K562 (cell line): ENCODE measurements around the gene HP1BP3.

Experiments used
- E2F3 ChIP-seq: fragments of 250-450 bp; sonication (Bioruptor Pico); IDR thresholded peaks from 2 replicates; pipeline ENCODE4 v1.4.0; 2020; ENCODE audit warnings: mild to moderate bottlenecking
- EP300 ChIP-seq: IDR thresholded peaks from 2 replicates; pipeline ENCODE4 v1.6.1; 2012; ENCODE audit warnings: low read length, improper control_type of control experiment
- ESRRA ChIP-seq: fragments of 450-650 bp; IDR thresholded peaks from 2 replicates; pipeline ENCODE4 v1.6.1; 2014; ENCODE audit warnings: low read depth, mild to moderate bottlenecking, moderate library complexity, borderline replicate concordance
- HDAC3 ChIP-seq: fragments of 450-650 bp; IDR thresholded peaks from 2 replicates; pipeline ENCODE4 v1.6.1; 2018; ENCODE audit warnings: borderline replicate concordance, mild to moderate bottlenecking, moderate library complexity; ENCODE audit not compliant: partially characterized antibody
- KLF16 ChIP-seq: IDR thresholded peaks from 2 replicates; pipeline ENCODE4 v1.6.1; 2016; ENCODE audit warnings: antibody characterized with exemption
- POLR3G ChIP-seq: IDR thresholded peaks from 2 replicates; pipeline ENCODE4 v1.6.1; 2011; ENCODE audit not compliant: insufficient read length, insufficient replicate concordance; ENCODE audit errors: extremely low read depth
- RNF2 ChIP-seq: sonication (generic); IDR thresholded peaks from 2 replicates; pipeline ENCODE4 v1.6.1; 2016
- SIN3A ChIP-seq, 2 experiments: fragments of 150-350 bp in 1 of 2; IDR thresholded peaks; 2 replicates each; pipeline ENCODE4 v1.6.1; 2011 to 2016; ENCODE audit warnings: borderline replicate concordance in 2 of 2, low read depth in 2 of 2, low read length in 2 of 2, mild to moderate bottlenecking in 2 of 2, moderate library complexity in 2 of 2; ENCODE audit not compliant: control insufficient read depth in 1 of 2
- TAF1 ChIP-seq: IDR thresholded peaks from 2 replicates; pipeline ENCODE4 v1.6.1; 2011; ENCODE audit warnings: mild to moderate bottlenecking, low read length, moderate library complexity; ENCODE audit not compliant: insufficient read depth, control insufficient read depth, severe bottlenecking; ENCODE audit errors: extremely low read depth
- TCF7 ChIP-seq: sonication (generic); IDR thresholded peaks from 2 replicates; pipeline ENCODE4 v1.6.1; 2016; ENCODE audit warnings: antibody characterized with exemption, borderline replicate concordance
- ZNF274 ChIP-seq: IDR thresholded peaks from 2 replicates; pipeline ENCODE4 v1.6.1; 2011; ENCODE audit warnings: low read depth, mild to moderate bottlenecking, low read length, moderate library complexity, borderline replicate concordance
- TF ChIP-seq, protein P1 (sequence below), 3 experiments: IDR thresholded peaks in 2 of 3; conservative IDR thresholded peaks in 1 of 3; 2 replicates each; pipeline ENCODE4 v1.5.1; 2011 to 2012; ENCODE audit warnings: low read length in 3 of 3, mild to moderate bottlenecking in 3 of 3, control low read depth in 2 of 3, improper control_type of control experiment in 1 of 3, inconsistent platforms in 1 of 3, low read depth in 1 of 3, mixed read lengths in 1 of 3, moderate library complexity in 1 of 3; ENCODE audit not compliant: insufficient read depth in 2 of 3
- TF ChIP-seq, protein P2 (sequence below), 2 experiments: fragments of 450-650 bp in 1 of 2; sonication (generic) in 1 of 2; formaldehyde crosslinking in 1 of 2; IDR thresholded peaks; 2 replicates each; pipeline versions ENCODE4 v1.7.1 to v1.9.0; 2016 to 2022; ENCODE audit warnings: inconsistent platforms in 1 of 2, mild to moderate bottlenecking in 1 of 2, missing genetic modification reagents in 1 of 2
- TF ChIP-seq, protein P3 (sequence below): fragments of 450-650 bp; formaldehyde crosslinking; IDR thresholded peaks from 2 replicates; pipeline ENCODE4 v1.4.0; 2020; ENCODE audit warnings: mild to moderate bottlenecking, mixed read lengths

DNA sequence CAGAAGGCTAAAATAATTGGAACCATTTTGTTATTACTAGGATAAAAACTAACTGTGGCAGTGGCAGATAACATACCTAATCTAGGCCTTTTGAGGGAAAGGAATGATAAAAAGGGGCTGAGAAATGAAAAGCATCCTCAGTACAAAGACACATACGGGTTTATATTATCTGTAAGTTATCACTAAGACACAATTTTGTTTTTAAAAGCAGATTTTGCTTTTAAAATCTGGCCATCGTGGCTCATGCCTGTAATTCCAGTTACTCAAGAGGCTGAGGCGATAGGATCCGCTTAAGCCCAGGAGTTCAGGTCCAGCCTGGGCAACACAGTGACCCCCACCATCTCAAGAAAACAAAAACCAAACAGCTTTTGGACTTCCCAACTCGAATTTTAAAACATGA lies 24.8 kb upstream of the HP1BP3 start:
- TF ChIP-seq E2F3 (CRISPR knock-in tag) (no peak), SIN3A (IDR thresholded peaks at IDR 0.05; ENCODE audit: borderline replicate concordance in 2 of 2, control insufficient read depth in 1 of 2, low read depth in 2 of 2, low read length in 2 of 2) (no peak), EP300 (no peak), ZNF274 (no peak), TAF1 (no peak), ESRRA (no peak), TCF7 (no peak), HDAC3 (no peak), POLR3G (no peak), RNF2 (no peak), KLF16 (no peak)
- TF ChIP-seq, protein P1, sequence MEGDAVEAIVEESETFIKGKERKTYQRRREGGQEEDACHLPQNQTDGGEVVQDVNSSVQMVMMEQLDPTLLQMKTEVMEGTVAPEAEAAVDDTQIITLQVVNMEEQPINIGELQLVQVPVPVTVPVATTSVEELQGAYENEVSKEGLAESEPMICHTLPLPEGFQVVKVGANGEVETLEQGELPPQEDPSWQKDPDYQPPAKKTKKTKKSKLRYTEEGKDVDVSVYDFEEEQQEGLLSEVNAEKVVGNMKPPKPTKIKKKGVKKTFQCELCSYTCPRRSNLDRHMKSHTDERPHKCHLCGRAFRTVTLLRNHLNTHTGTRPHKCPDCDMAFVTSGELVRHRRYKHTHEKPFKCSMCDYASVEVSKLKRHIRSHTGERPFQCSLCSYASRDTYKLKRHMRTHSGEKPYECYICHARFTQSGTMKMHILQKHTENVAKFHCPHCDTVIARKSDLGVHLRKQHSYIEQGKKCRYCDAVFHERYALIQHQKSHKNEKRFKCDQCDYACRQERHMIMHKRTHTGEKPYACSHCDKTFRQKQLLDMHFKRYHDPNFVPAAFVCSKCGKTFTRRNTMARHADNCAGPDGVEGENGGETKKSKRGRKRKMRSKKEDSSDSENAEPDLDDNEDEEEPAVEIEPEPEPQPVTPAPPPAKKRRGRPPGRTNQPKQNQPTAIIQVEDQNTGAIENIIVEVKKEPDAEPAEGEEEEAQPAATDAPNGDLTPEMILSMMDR (IDR thresholded peaks at IDR 0.05 in 2 of 3, conservative IDR thresholded peaks at IDR 0.05 in 1 of 3; ENCODE audit: insufficient read depth in 2 of 3, low read depth in 1 of 3, low read length in 3 of 3), result no peak
- TF ChIP-seq, protein P2, sequence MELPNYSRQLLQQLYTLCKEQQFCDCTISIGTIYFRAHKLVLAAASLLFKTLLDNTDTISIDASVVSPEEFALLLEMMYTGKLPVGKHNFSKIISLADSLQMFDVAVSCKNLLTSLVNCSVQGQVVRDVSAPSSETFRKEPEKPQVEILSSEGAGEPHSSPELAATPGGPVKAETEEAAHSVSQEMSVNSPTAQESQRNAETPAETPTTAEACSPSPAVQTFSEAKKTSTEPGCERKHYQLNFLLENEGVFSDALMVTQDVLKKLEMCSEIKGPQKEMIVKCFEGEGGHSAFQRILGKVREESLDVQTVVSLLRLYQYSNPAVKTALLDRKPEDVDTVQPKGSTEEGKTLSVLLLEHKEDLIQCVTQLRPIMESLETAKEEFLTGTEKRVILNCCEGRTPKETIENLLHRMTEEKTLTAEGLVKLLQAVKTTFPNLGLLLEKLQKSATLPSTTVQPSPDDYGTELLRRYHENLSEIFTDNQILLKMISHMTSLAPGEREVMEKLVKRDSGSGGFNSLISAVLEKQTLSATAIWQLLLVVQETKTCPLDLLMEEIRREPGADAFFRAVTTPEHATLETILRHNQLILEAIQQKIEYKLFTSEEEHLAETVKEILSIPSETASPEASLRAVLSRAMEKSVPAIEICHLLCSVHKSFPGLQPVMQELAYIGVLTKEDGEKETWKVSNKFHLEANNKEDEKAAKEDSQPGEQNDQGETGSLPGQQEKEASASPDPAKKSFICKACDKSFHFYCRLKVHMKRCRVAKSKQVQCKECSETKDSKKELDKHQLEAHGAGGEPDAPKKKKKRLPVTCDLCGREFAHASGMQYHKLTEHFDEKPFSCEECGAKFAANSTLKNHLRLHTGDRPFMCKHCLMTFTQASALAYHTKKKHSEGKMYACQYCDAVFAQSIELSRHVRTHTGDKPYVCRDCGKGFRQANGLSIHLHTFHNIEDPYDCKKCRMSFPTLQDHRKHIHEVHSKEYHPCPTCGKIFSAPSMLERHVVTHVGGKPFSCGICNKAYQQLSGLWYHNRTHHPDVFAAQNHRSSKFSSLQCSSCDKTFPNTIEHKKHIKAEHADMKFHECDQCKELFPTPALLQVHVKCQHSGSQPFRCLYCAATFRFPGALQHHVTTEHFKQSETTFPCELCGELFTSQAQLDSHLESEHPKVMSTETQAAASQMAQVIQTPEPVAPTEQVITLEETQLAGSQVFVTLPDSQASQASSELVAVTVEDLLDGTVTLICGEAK (IDR thresholded peaks at IDR 0.05), result no peak
- TF ChIP-seq, protein P2 (CRISPR knock-in tag; IDR thresholded peaks at IDR 0.05), result no peak
- TF ChIP-seq, protein P3, sequence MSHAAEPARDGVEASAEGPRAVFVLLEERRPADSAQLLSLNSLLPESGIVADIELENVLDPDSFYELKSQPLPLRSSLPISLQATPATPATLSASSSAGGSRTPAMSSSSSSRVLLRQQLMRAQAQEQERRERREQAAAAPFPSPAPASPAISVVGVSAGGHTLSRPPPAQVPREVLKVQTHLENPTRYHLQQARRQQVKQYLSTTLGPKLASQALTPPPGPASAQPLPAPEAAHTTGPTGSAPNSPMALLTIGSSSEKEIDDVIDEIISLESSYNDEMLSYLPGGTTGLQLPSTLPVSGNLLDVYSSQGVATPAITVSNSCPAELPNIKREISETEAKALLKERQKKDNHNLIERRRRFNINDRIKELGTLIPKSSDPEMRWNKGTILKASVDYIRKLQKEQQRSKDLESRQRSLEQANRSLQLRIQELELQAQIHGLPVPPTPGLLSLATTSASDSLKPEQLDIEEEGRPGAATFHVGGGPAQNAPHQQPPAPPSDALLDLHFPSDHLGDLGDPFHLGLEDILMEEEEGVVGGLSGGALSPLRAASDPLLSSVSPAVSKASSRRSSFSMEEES (CRISPR knock-in tag), result no peak
